NB4 (cell line): ENCODE results near the gene BBS9.

Source experiments
- CTCF ChIP-seq: IDR thresholded peaks from one replicate; pipeline ENCODE4 v1.5.1; 2012; ENCODE audit warnings: low read depth, low read length
- MAX ChIP-seq: IDR thresholded peaks from 2 replicates; pipeline ENCODE4 v1.6.1; 2011; ENCODE audit warnings: low read depth, low read length
- MYC ChIP-seq: IDR thresholded peaks from 2 replicates; pipeline ENCODE4 v1.6.1; 2011; ENCODE audit warnings: low read depth, low read length
- POLR2A ChIP-seq: IDR thresholded peaks from 2 replicates; pipeline ENCODE4 v1.6.1; 2011; ENCODE audit warnings: mild to moderate bottlenecking; ENCODE audit not compliant: insufficient read length; ENCODE audit errors: extremely low read depth

DNA sequence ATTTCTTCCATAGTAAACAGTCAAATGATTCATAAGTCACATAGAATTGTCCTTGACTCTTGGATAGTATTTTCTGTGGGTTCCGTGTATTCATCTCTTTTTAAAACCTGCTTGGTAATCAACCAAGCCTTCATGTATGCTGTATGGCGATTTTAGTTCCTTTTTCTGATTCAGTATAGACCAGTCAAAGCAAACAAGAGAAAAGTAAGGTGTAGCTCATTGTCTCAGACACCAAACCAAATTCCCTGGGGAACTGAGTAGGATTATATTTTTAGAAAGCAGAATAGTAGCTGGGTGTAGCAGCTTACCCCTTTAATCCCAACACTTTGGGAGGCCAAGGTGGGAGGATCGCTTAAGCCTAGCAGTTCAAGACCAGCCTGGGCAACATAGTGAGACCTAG lies 240.5 kb downstream of the BBS9 start:
- TF ChIP-seq CTCF (no peak), MAX (no peak), POLR2A (no peak), MYC (no peak)
